Activated T-cell treated with anti-CD3 and anti-CD28 coated beads, Interleukin-2, amount 50 U/mL, for 48 hours (primary cell): ENCODE data around the gene GJE1.

Experiments used
- DNase-seq, 2 experiments: peaks; one replicate each; pipeline ENCODE4 v3.0.0-alpha.2; 2020

The GJE1 gene

GRCh38 chr6:142167071-142167470 is 34.3 kb downstream of the GJE1 start:
- DNase-seq: no peak

GRCh38 chr6:142167486-142167885 is 34.8 kb downstream of the GJE1 start:
- DNase-seq: no peak

GRCh38 chr6:142171351-142171750 is 38.6 kb downstream of the GJE1 start:
- DNase-seq: no peak

- DNase-seq: no peak
Observed at GRCh38 chr6:142172758-142173157, 40.0 kb downstream of the GJE1 start.

GRCh38 chr6:142173980-142174379 is 41.3 kb downstream of the GJE1 start:
- no peak for DNase-seq

GRCh38 chr6:142174703-142175102 is 42.0 kb downstream of the GJE1 start:
- DNase-seq: no peak

- DNase-seq: no peak
Observed at GRCh38 chr6:142178129-142178528, 45.4 kb downstream of the GJE1 start.

- DNase-seq: no peak
Observed at GRCh38 chr6:142182004-142182403, 49.3 kb downstream of the GJE1 start.

- DNase-seq: no peak
Observed at GRCh38 chr6:142183351-142183750, 50.6 kb downstream of the GJE1 start.

- no peak for DNase-seq
Observed at GRCh38 chr6:142184307-142184706, 51.6 kb downstream of the GJE1 start.
